PC-3 (cell line): ENCODE results near the gene NR2F6. TPM values are rescaled to one million over a fixed set of nuclear protein-coding genes. Genes with fewer than 3 reads are reported as not detected.

ENCODE experiments used
- ATAC-seq: fragments of 200-7000 bp; cut with Tn5 transposase; 2 replicates; pipeline ENCODE4 v1.9.1; 2020; ENCODE audit warnings: mild to moderate bottlenecking, moderate library complexity
- BruUV-seq: library from RNA; stranded (reverse); fragments of 400-500 nt; replicated peaks from 2 replicates; lab custom pipeline; 2021; lab: Mats Ljungman, UMichigan
- CTCF ChIA-PET: fragments of 300-600 bp; sonication (Branson Sonifier 250); formaldehyde crosslinking; loops from one replicate; lab custom pipeline; 2022; ENCODE audit warnings: antibody characterized with exemption; lab: Charles Lee
- POLR2A ChIA-PET: fragments of 300-600 bp; sonication (Branson Sonifier 250); formaldehyde crosslinking; loops from one replicate; lab custom pipeline; 2022; ENCODE audit warnings: antibody characterized with exemption; ENCODE audit not compliant: unreplicated experiment; lab: Charles Lee
- DNase-seq: peaks from one replicate; pipeline ENCODE4 v3.0.0-alpha.2; 2015
- H2AFZ ChIP-seq: fragments of 300-600 bp; sonication (generic); 2 replicates; pipeline ENCODE4 v1.6.0; 2016; ENCODE audit warnings: antibody characterized with exemption, low read length
- H3F3A ChIP-seq: fragments of 300-600 bp; sonication (generic); one replicate; pipeline ENCODE4 v1.6.0; 2017; ENCODE audit warnings: antibody characterized with exemption, low read length, control low read depth, mild to moderate bottlenecking; ENCODE audit not compliant: unreplicated experiment
- H3K27ac ChIP-seq: fragments of 300-600 bp; sonication (generic); 2 replicates; pipeline ENCODE4 v1.5.1; 2016; ENCODE audit warnings: mild to moderate bottlenecking, low read length
- H3K27me3 ChIP-seq: fragments of 300-600 bp; sonication (generic); 2 replicates; pipeline ENCODE4 v1.6.1; 2016; ENCODE audit warnings: low read length, mixed read lengths
- H3K36me3 ChIP-seq: fragments of 300-600 bp; sonication (generic); 2 replicates; pipeline ENCODE4 v1.6.1; 2016; ENCODE audit warnings: low read depth, mixed run types, low read length, mixed read lengths
- H3K4me1 ChIP-seq: fragments of 300-600 bp; sonication (generic); 2 replicates; pipeline ENCODE4 v1.5.1; 2016; ENCODE audit warnings: low read length; ENCODE audit not compliant: insufficient read depth
- H3K4me2 ChIP-seq: fragments of 300-600 bp; sonication (generic); 2 replicates; pipeline ENCODE4 v1.6.0; 2016; ENCODE audit warnings: low read length
- H3K4me3 ChIP-seq: fragments of 300-600 bp; sonication (generic); 2 replicates; pipeline ENCODE4 v1.5.1; 2016; ENCODE audit warnings: mild to moderate bottlenecking, low read length, mixed read lengths
- H3K79me2 ChIP-seq: fragments of 300-600 bp; sonication (generic); 2 replicates; pipeline ENCODE4 v1.6.1; 2017; ENCODE audit warnings: low read length, mixed read lengths
- H3K9ac ChIP-seq: fragments of 300-600 bp; sonication (generic); 2 replicates; pipeline ENCODE4 v1.6.0; 2016; ENCODE audit warnings: mild to moderate bottlenecking, low read length
- H3K9me2 ChIP-seq: fragments of 300-600 bp; sonication (generic); replicated peaks from 2 replicates; pipeline ENCODE4 v1.6.1; 2016; ENCODE audit warnings: mixed run types, low read length, mixed read lengths
- H3K9me3 ChIP-seq: fragments of 300-600 bp; sonication (generic); 2 replicates; pipeline ENCODE4 v1.6.1; 2016; ENCODE audit warnings: low read length, mixed read lengths
- H4K20me1 ChIP-seq: fragments of 300-600 bp; sonication (generic); 2 replicates; pipeline ENCODE4 v1.6.1; 2016; ENCODE audit warnings: low read length, mixed read lengths
- EZH2 ChIP-seq: fragments of 300-600 bp; sonication (generic); IDR thresholded peaks from one replicate; pipeline ENCODE4 v1.6.1; 2017; ENCODE audit warnings: antibody characterized with exemption, mild to moderate bottlenecking, low read length; ENCODE audit not compliant: unreplicated experiment
- EZH2phosphoT487 ChIP-seq: fragments of 300-600 bp; sonication (generic); IDR thresholded peaks from 2 replicates; pipeline ENCODE4 v1.6.1; 2018; ENCODE audit warnings: mild to moderate bottlenecking, antibody characterized with exemption, low read length, borderline replicate concordance
- intact Hi-C: fragments of 100-400 bp; cut with micrococcal nuclease; formaldehyde crosslinking; loops from 2 replicates; pipeline ENCODE4 v1.9.0; 2023
- total RNA-seq: library from RNA; depleted of rRNA; stranded (reverse); fragments of >200 nt; gene quantifications from 2 replicates; pipeline ENCODE4 v1.2.3, GENCODE V29; 2014
- TF ChIP-seq, protein P1 (sequence below): fragments of 300-600 bp; sonication (generic); conservative IDR thresholded peaks from 2 replicates; pipeline ENCODE4 v1.5.1; 2017; ENCODE audit warnings: antibody characterized with exemption, low read depth, mild to moderate bottlenecking, low read length

NR2F6 gene
- total RNA-seq, 1 experiment from 2014 or later, result 134 TPM

GRCh38 chr19:17235971-17236777, 9.5 kb downstream of the NR2F6 start:
- no peak overlapping the region for H3K27ac ChIP-seq
- H3K4me3 ChIP-seq, result peak overlapping the region; percentile 61; the same call in 1 of the 2 replicates
- peak overlapping the region; percentile 37; the same call in 1 of the 2 replicates for H3K9ac ChIP-seq
- peaks cover 42% of the 10 kb centered on the region for H3K79me2 ChIP-seq
- H3K9me3 ChIP-seq, result no peaks in the 10 kb centered on the region
- H3K4me1 ChIP-seq, result no peaks in the 10 kb centered on the region; the same call in 1 of the 2 replicates
- TF ChIP-seq, protein P1, sequence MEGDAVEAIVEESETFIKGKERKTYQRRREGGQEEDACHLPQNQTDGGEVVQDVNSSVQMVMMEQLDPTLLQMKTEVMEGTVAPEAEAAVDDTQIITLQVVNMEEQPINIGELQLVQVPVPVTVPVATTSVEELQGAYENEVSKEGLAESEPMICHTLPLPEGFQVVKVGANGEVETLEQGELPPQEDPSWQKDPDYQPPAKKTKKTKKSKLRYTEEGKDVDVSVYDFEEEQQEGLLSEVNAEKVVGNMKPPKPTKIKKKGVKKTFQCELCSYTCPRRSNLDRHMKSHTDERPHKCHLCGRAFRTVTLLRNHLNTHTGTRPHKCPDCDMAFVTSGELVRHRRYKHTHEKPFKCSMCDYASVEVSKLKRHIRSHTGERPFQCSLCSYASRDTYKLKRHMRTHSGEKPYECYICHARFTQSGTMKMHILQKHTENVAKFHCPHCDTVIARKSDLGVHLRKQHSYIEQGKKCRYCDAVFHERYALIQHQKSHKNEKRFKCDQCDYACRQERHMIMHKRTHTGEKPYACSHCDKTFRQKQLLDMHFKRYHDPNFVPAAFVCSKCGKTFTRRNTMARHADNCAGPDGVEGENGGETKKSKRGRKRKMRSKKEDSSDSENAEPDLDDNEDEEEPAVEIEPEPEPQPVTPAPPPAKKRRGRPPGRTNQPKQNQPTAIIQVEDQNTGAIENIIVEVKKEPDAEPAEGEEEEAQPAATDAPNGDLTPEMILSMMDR, result no peak
- TF ChIP-seq EZH2phosphoT487, result no peak
- no peak for TF ChIP-seq EZH2
- CTCF ChIA-PET, result interaction anchor here (0.6 kb wide), 2 partner anchors 8 to 45 kb away, joined by 3 to 5 read pairs; no protein-coding TSS in a partner anchor
- no peak for DNase-seq
- H4K20me1 ChIP-seq, result no peaks in the 10 kb centered on the region; the same call in 1 of the 2 replicates
- BruUV-seq, result no TSS peak
- H3K27me3 ChIP-seq, result no peaks in the 10 kb centered on the region
- POLR2A ChIA-PET, result no interaction called here
- ATAC-seq, result peak; percentile 28
- peaks cover 19% of the 10 kb centered on the region; the same call in 1 of the 2 replicates for H3K36me3 ChIP-seq
- intact Hi-C loops, result no loop called here
- H3K4me2 ChIP-seq, result peak overlapping the region; percentile 66
- H3F3A ChIP-seq, result no peaks in the 10 kb centered on the region
- no peaks in the 10 kb centered on the region for H3K9me2 ChIP-seq
- no peak overlapping the region for H2AFZ ChIP-seq

DNA sequence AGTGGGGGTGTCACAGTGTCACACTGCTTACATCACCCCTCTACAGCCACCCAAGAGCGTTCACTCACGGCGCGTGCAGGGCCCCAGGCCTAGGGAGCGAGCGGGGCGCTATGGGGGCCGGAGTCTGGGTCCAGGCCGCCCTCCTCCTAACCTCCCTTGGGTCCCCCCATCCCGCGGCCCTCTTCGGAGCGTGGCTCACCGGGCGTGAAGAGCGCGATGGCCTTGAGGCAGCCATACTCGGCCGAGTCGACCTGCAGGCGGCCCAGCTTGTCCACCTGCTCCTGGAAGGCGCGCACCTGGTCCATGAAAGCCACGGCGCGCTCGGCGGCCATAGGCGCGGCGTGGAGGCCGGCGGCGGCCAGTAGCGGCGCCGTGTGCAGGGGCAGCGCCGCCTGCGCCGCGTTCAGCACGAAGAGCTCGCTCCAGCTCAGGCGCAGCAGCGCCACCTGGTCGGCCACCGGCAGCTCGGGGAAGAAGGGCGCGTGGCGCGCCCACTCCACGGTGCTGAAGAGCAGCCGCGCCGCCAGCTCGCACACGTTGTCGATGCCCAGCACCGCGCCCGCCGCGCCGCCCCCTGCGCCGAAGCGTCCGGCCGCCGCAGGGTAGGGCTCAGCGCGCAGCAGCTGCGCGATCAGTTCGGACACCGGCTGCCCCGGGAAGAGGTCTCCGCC, 10.3 kb downstream of the NR2F6 start:
- Histone ChIP-seq H3K79me2 (peaks cover 35% of the 10 kb centered on the region), H4K20me1 (no peaks in the 10 kb centered on the region), H3K4me3 (peak overlapping the region; percentile 61), H3K27me3 (no peaks in the 10 kb centered on the region), H3K4me2 (peak overlapping the region; percentile 66), H3K4me1 (no peaks in the 10 kb centered on the region; the same call in 1 of the 2 replicates), H2AFZ (0 out of 2 replicates have a peak overlapping the region, but pooled peaks have one; percentile 34), H3K9me3 (no peaks in the 10 kb centered on the region), H3K9me2 (no peaks in the 10 kb centered on the region), H3F3A (no peaks in the 10 kb centered on the region), H3K27ac (no peak overlapping the region), H3K36me3 (peaks cover 24% of the 10 kb centered on the region; the same call in 1 of the 2 replicates), H3K9ac (peak overlapping the region; percentile 37)
- CTCF ChIA-PET, result interaction anchor here (0.6 kb wide), 1 partner anchor 9 kb away, joined by 5 read pairs; no protein-coding TSS in a partner anchor
- DNase-seq (no peak), ATAC-seq (peak; percentile 74)
- TF ChIP-seq, protein P1, result peak; percentile 25; the same call in 1 of the 2 replicates
- TF ChIP-seq EZH2 (no peak), EZH2phosphoT487 (peak; percentile 59; the same call in 1 of the 2 replicates)
- POLR2A ChIA-PET, result no interaction called here
- no TSS peak for BruUV-seq
- intact Hi-C loops, result no loop called here
